NCI-H345 treated with DMSO at 0.1 percent for 48 hours (cell line): ENCODE results near the gene UNC79.
A peak's percentile ranks its signal among the peaks of the same experiment; 100 is the strongest.
"Not testable (repeated sequence)": the region's sequence is repeated elsewhere in the genome, so short reads cannot be mapped to it uniquely, and the experiment has no call there.

Experiments
- DNase-seq: peaks from one replicate; lab custom pipeline; 2025; ENCODE audit not compliant: unreplicated experiment; lab: John Stamatoyannopoulos, UW

UNC79 gene

DNA sequence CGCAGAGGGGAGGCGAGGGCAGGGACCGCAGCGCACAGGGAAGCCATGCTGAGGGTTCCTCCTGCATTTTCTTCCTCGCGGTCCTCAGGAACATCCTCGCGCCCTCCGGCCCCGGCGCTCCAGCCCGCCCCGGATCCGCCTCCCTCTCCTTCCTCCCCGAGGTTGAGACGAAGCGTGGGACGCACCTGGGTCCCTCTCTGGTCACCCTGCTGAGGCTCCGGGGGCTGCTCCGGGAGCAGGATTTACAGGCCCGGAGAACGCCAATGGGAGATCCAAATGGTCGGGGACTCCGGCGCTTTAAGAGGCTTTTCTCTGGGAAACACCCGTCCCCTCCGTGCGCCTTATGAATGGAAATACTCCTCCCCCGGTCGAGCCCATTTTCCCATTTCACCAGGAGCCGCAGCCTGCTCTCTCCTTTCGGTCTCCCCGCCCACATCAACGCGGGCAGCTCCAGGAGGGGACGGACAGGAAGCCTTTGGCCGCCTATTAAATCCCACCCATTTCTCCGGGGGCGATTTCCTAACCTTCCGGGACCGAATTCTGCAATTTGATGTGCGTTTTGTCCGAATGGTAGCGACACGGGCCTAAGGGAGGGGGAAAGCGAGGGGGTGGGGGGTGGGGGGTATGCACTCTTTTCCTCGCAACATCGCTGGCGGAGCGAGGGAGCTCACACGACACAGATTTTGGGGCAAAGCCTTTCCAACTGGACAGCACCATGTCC is at the start of gene UNC79:
TSS of gene UNC79 (plus strand) at position 625 of the 721 bp plus-strand sequence. CDS start at position 716, 91 bp downstream.
- DNase-seq, result peak; percentile 58

DNA sequence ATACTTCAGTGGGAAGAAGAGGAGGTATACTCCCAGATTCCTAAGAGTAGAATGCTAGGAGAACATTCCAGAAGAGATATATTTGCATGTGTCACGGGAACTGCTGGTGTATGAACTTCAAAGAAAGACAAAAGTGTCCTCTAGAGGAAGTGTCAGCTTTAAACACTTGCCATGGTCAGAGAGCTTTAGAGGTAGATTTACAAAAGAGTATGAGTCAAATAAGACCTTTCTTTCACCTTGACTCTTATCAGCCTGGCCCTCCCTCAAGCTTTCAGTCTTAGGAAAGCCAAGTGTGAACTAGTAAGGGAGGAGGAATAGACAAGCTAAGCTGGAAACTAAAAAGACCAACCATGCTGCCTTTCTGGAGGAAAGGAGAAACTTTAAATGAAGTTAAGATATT is 49.1 kb upstream of the UNC79 start:
- no peak for DNase-seq

DNA sequence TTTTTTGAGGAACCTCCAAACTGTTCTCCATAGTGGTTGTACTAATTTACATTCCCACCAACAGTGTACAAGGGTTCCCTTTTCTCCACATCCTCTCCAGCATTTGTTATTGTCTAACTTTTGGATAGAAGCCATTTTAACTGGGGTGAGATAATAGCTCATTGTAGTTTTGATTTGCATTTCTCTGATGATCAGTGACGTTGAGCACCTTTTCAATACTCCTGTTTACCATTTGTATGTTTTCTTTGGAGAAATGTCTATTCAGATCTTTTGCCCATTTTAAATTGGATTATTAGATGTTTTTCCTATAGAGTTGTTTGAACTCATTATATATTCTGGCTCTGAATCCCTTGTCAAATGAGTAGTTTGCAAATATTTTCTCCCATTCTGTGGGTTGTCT is 46.5 kb upstream of the UNC79 start:
- not testable (repeated sequence) for DNase-seq

DNA sequence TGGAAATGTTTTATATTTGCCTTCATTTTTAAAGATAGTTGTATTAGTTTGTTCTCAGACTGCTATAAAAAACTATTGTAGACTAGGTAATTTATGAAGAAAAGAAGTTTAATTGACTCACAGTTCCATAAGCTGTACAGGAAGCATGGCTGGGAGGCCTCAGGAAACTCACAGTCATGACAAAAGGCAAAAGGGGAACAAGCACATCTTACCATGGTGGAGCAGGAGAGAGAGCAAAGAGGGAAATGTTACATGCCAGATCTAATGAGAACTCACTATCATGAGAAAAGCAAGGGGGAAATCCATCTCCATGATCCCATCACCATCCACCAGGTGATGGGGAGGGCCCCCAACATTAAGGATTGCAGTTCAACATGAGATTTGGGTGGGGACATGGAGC is 35.5 kb upstream of the UNC79 start:
- no peak for DNase-seq

DNA sequence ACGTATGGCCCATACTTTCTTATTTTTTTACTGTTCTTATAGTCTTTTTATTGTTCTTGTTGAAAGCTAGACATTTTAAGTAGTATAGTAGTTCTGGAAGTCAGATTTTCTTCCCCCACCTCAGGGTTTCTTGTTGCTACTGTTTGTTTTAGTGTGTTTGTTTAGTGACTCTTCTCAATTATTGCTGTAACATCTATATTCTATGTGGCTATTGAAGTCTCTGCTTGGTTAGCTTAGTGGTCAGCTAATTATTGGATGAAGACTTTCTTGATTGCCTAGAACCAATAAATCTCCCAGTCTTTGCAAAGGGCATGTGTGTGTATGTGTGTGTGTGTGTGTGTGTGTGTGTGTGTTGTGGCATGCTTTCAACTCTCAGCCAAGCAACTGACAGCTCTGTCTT is 34.3 kb upstream of the UNC79 start:
- DNase-seq, result no peak

DNA sequence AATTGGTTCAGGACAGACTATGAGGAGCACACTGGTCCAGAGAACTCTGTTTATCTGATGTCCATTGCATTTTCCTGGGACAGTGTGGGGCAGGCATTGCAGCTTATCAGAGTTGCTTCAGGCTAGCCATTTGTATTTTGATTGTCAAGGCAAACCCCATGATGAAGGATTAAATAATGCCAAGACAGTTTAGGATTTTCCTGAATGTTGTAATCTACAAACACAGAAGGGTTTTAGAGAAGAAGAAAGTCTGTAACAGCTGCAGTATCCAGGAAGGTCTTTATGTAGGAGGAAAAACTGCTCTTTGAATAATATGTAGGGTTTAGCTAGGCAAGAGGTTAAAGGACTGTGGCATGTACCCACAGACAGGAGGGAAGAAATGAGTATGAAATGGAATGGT is 32.2 kb upstream of the UNC79 start:
- no peak for DNase-seq

DNA sequence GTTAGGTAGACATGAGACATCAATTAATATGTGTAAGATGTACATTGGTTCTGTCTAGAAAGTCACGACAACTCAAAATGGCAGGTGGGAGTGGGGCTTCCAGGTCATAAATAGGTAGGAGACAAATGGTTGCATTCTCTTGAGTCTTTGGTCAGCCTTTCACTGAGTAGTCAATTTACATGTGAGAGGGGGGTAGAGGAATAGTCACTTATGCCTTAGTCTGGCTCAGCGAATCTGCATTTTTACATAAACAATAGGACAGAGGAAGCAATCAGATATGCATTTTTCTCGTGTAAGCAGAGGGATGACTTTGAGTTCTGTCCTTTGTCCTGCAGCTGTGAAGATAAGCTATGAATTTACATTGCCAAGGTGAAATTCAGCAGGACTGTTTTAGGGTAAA is 27.8 kb upstream of the UNC79 start:
- DNase-seq, result no peak

DNA sequence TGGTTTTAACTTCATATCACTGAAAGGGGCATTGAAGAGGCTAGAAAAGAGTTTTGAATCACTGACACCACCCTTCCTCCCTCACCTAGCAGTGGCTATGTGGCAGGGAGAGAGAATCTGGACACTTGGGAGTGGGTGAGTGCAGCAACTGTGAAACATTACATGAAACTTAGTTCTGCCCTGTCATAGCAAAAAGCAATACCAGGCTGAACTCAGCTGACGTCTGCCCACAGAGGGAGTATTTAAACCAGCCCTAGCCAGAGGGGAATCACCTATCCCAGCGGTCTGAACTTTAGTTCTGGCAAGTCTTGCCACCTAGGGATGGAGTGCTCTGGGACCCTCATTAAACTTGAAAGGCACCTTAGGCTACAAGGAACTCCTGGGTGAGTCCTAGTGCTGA is 20.7 kb upstream of the UNC79 start:
- no peak for DNase-seq

DNA sequence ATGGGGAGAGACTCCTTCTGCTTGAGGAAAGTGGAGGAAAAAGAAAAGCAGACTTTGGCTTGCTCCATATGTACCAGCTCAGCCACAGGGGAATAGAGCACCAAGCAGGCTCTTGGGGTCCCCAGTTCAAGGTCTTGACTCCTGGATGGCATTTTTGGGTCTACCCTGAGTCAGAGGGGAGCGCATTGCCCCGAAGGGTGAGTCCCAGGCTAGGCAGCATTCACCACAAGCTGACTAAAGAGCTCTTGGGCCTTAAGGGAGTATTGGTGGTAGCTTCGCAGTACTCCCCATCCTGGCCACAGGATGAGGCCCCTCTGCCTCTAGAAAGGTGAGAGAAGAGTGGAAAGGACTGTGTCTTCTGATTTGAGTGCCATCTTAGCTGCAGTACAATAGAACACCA is 19.8 kb upstream of the UNC79 start:
- DNase-seq, result no peak

DNA sequence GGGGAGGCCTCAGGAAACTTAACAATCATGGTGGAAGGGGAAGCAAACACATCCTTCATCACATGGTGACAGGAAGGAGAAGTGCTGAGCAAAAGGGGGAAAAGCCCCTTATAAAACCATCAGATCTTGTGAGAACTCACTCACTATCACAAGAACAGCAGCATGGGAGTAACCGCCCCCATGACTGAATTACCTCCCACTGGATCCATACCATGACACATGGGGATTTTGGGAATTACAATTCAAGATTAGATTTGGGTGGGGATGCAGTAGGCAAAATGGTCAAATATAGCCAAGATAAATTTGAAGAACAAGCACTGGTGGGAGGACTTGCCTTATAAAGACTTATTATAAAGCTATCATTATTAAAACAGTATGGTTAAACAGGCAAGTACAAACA is 5.6 kb upstream of the UNC79 start:
- not testable (repeated sequence) for DNase-seq

DNA sequence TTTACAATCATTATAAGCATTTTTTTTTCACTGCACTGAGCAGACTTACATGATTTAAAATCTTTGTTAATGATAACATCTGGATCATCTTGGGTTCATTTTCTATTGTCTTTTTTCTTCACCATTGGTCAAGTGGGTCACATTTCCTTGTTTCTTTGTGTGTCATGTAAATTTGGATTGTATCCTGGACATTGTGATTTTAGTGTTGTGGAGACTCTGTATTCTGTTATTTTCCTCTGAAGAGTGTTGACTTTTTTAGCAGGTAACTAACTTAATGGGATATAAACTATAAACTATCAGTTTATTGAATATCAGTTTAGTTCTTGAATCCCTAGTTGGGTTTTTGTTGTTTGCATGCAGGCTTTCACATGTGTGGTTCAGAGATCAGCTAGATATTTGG is 4.0 kb upstream of the UNC79 start:
- DNase-seq, result no peak

DNA sequence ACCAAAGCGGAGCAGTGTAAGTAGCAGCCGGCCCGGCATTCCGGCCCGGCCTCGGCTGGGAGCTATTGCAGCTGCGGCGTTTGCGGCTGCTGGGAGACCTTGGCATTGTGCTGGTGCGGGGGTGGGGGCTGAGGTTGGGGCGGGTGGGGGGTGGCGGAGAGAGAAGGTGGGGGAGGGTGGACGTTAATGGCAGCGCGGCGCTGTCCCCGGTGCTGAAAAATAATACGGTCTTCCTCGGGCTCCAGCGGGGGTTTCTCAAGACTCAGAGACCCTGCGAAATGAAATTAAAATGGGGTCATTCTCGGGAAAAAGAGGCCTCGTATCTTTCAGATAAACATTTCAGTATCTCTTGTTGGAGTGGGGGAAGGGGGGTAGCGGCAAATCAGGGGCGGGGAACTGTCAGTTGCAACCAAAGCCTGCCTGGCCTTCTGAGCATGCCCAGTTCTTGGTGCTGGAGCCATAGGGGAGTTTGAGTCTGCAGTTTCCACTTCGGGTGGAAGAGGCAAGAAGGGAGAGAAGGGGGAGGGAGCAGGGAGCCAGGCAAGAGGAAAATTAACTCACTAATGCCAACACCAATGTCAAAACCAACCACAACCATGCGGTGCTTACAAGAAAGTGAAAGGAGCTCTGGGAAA is 414 bp downstream of the UNC79 start:
- peak; percentile 79 for DNase-seq

DNA sequence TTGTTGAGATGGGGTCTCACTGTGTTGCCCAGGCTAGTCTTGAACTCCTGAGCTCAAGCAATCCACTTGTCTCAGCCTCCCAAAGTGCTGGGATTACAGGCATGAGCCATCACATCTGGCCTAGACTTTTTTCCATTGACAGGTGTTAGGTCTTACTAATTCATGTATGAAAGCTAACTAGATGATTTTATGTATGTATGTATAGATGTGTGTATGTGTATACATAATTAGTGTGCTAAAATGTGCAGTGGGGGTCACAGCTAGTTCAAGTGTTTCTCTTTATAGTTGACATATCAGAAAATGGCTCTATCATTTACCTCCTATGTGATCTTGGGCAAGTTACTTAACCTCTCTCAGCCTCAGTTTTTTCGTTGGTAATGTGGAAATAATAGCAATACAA is 23.5 kb downstream of the UNC79 start:
- DNase-seq, result no peak

DNA sequence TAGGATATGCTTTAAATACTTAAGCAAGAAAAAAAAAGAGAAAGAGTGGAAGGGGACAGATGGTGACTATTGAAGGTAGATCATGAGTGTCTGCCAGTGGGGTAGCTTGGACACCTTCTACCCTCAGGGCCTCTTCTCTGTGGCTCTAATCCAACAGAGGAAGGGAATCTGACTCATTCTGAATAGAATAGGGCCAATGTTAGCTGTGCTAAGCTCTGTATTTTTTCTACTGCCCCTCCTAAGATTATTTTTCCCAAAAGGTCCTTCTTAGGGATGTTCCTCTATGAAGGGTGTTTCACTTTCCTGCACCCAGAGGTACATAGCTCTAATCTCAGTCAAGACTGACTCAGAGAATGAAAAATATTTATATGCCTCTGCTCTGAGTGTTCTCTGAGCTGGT is 25.6 kb downstream of the UNC79 start:
- DNase-seq, result no peak

DNA sequence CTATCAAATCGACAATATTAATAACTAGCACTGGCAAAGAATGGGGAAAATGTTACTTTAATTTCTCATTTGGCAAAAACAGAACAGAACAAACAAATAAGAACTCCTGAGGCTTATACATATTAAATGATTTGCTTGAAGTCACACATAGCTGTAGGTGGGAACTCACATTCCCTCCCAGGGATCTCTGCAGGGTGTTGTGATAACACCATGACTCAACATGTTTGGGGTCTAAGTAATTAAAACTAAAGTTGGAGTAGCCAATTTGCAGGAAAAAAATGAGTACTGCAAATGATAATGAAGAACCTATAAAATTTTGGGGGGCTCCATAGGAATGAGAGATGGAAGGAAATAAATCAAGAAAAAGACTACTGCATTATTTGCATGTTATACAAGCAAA is 27.5 kb downstream of the UNC79 start:
- no peak for DNase-seq

DNA sequence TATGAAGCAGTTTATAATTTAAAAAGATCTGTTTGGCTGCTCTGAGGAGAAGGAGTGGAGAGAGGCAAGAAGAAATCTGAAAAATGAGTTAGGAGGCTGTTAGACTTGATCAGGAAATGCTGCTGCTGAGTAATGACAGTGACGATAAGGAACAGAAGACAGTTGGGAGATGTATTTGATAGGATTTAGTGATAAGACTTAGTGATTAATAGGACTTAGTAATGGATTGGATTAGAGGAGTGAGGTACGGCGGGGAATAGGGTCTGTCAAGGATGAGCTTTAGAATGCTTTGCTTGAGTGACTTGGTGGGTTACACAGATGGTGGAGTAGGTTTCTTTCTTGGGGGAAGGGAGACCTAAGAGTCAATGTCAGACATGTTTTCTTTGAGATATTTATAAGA is 31.7 kb downstream of the UNC79 start:
- DNase-seq, result no peak

DNA sequence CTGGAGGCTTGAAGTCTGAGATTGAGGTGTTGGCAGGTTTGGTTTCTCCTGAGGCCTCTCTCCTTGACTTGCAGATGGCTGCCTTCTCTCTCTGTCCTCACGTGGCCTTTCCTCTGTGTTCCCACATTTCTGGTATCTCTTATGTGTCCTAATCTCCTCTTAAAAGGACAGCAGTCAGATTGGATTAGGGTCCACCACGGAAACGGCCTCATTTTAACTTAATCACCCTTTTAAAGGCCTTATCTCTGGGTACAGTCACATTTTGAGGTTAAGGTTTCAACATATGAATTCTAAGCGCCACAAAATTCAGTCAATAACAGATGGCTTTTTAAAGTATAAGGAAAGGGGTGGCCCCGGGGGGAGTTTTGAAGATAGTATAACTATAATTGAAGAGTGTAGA is 33.5 kb downstream of the UNC79 start:
- no peak for DNase-seq

DNA sequence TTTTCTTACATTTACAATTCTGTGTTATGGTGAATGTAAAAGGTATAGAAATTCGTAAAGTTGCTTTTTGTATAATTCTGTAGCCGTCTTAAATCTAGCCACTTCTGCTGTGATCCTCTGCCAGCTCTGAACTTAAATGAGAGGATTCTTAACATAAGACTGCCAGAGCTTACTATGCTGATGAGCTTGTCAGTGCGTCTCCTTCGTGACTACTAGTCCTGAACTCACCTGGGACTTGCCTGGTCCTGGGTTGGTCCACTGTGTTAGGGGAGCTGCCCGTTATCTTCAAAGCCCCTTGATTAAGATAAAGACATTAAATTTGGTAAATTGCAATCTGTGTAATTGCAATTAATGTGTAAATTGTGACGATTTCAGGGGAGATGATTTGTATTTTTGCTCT is 44.7 kb downstream of the UNC79 start:
- no peak for DNase-seq

DNA sequence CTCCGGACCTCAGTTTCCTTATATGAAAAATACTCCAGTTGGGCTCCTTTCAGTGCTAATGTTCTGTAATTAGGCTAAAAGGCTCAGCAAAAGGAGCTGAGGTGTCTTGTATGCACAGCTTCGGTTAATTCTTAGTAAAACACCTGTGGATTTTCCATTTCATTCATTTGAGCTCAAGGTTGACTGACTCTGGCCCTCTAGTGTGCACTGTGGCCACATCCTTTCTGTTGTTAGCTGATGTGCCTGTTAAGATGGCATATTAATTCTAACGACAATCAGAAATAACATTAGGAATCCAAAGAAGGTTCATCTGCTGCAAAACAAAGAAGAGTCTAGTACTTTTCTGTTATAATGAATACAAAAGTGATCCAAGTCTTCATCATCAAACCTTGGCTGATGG is 45.6 kb downstream of the UNC79 start:
- DNase-seq, result no peak

DNA sequence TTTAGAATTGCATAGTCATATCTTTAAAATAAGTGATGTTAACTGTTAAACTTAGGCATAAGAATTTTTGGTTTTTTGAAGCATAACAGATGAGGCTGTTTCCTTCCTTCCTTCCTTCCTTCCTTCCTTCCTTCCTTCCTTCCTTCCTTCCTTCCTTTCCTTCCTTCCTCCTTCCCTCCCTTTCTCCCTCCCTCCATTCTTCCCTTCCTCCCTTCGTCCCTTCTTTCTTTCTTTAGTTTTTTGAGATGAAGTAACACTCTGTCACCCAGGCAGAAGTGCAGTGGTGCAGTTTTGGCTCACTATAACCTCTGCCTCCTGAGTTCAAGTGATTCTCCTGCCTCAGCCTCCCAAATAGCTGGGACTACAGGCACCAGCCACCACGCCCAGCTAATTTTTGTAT is 48.3 kb downstream of the UNC79 start:
- not testable (repeated sequence) for DNase-seq

DNA sequence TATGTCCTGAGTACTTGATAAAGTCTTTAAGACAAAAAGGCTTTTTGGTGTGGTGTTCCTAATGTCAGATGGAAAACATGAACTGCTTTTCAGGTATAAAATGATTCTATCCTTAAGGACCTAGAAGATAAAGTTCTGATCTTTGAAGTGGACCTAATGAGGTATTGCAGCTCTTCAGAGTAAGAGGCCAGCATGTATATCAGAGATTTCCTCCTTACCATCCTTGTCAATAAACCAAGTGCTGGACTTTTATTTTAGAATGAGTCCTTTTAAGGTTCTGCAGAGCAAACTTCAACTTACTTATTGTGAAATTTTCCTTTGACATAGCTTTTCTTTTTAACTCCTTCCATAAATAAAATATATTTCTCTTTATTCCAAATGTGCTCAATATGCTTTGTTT is 50.1 kb downstream of the UNC79 start:
- no peak for DNase-seq

DNA sequence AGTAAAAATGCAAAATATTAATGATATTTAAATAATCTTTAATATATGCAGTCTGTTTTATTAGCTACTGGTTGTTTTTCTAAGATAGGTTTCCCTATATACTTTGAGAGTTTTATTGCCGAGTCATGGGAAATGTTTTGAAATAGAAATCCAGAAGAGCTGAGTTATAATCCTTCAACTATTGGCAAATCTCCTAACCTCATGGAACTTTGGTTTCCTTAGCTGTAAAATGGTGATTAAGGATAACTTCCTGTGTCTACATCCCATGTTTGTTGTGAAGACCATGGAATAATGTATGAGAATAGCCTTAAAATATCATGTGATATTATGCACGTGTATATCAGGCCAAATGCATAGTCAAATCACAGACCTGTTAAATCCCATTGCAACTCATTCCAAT is 51.0 kb downstream of the UNC79 start:
- DNase-seq, result no peak

DNA sequence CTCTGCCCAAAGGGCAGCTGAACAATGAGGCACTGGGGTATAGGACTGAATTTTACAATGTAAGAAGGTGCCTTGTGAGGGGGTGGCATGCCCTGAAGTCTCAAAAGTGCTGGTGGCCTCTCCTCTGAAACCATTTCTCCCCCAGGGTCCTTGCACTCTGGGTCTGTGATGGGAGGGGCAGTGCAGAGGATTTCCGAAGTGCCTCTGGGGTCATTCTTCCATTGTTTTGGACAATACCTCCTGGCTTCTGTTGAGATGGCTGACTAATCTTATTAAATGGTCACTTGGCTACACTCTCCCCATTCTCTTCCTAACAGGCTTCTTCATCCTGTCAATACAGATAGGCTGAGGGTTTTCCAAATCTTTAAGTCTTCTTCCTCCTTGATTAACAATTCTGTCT is 59.3 kb downstream of the UNC79 start:
- no peak for DNase-seq
